Stimulated activated CD8-positive, alpha-beta memory T cell treated with anti-CD3 and anti-CD28 coated beads, Interleukin-4, amount 100 ng/mL, for 24 hours (primary cell): Measurements from ENCODE around the gene MAP4K4.

Source experiments
- DNase-seq: peaks from one replicate; pipeline ENCODE4 v3.0.0-alpha.2; 2020; ENCODE audit warnings: low read depth

Gene MAP4K4

DNA sequence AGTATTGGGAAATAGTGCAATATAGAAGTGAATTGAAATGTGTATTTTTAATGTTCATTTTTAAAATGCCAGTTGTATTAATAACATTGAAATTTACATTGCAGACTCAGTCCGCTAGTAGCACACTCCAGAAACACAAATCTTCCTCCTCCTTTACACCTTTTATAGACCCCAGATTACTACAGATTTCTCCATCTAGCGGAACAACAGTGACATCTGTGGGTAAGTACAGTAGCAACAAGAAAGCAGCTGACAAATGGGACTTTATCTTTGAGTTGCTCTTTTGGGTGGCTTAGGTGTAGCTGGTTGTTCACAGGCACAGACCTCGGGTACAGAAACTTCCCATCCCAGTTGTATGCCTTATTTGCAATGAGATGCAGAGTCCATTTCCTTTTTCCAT lies 176.0 kb downstream of the MAP4K4 start:
- no peak for DNase-seq

GRCh38 chr2:101874069-101874468 lies 176.6 kb downstream of the MAP4K4 start:
- DNase-seq: no peak

- no peak for DNase-seq
Measured at GRCh38 chr2:101879466-101879865, 182.0 kb downstream of the MAP4K4 start.

GRCh38 chr2:101881131-101881530 lies 183.6 kb downstream of the MAP4K4 start:
- DNase-seq: no peak

GRCh38 chr2:101882769-101883307 lies 185.3 kb downstream of the MAP4K4 start:
- DNase-seq: no peak

DNA sequence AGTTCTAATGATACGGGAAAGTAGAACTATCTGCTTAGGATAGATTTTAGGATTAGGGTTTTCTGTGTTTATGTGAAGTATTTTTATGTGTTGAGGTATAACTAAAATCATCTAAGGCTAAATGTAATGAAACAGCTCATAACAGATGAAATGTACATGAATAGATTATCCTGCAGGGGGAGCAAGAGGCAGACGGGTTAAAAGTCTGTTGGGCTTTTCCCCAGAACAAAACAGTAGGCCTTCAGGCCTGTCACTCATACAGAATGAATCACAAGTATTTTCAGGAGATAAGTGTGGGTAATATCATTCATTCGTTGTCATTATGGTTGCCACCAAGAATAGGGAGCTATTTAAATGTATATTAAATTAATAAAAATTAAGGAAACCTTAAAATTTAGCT lies 186.4 kb downstream of the MAP4K4 start:
- no peak for DNase-seq

DNA sequence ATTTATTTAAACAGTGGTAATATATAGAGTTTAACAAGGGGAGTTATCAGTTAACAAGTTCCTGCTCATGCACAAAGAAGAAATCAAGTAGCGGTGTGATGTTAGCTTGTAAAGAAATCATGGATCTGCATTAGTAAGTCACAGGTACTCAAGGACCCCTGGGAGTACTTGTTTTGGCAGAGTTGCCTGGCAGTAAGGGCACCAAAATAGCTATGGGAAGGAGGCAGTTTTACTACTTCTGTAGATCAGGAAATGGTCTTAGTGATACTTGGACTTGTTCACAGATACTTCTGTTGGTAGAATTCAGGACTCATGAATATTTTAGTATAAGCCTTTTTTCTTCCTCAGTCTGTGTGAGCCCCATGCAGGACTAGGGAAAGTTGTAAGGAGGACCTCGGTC lies 186.9 kb downstream of the MAP4K4 start:
- DNase-seq: no peak

- no peak for DNase-seq
Measured at GRCh38 chr2:101887328-101887727, 189.8 kb downstream of the MAP4K4 start.

DNA sequence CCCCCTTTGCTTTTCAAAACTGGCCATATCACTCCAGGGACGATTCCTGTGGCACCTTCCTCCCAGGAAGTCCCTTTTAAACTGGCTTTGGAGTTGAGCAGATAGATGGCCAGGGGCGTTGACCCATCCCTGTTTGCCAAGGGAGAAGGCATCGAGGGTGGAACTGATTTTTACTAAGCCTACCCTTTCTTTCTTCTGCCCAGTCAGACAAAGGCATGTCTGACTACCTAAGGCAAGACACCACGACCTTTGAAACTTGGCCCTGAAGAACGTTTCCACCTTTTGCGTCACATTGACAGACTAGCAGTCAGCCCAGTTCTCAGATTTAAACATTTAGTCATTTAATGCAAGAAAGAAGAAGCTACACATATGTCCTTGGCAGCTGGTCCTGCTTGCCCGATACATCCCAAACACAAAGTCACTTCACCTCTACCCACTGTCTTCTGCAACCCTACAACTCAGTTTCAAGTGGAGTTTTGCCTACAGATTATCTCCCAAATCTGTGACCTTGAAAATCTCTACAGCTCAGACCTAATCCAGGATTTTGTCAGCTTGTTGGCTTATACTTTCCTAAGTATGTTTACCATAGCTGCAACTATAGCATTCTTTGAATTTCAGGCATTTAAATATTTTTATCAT lies 192.1 kb downstream of the MAP4K4 start:
- no peak for DNase-seq

DNA sequence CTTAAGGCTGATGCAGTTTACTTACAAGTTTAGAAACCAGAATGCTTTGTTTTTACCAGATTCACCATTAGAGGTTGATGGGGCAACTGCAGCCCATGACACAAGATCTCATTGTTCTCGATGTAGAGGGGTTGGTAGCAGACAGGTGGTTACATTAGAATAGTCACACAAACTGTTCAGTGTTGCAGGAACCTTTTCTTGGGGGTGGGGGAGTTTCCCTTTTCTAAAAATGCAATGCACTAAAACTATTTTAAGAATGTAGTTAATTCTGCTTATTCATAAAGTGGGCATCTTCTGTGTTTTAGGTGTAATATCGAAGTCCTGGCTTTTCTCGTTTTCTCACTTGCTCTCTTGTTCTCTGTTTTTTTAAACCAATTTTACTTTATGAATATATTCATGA lies 194.9 kb downstream of the MAP4K4 start:
- no peak for DNase-seq

- no peak for DNase-seq
Measured at GRCh38 chr2:101893681-101894381, 196.3 kb downstream of the MAP4K4 start.

- DNase-seq: no peak
Measured at GRCh38 chr2:101895039-101895438, 197.5 kb downstream of the MAP4K4 start.

DNA sequence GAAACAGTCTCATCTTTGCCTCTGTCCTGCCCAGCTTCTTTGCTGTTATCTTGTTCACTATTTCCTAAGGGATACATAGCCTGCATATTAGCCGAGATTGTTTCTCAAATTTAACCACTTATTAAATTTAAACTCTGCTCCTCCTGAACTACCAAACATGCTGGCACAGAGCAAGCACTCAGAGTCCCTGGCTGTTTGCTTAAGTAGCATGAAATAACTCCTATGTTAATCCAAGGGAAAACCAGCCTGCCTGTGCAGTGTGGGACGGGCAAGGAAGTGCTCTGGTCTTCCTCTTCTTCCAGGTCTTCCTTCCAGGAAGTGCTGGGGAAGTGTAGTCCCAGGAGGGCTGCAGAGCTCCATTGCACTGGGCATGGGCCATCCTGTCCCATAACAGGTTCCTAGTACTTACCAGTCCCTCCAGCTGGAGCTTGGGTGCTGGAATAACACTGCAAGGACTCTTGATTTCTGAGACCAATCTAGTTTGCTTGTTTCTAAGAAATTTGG lies 198.4 kb downstream of the MAP4K4 start:
- no peak for DNase-seq

DNA sequence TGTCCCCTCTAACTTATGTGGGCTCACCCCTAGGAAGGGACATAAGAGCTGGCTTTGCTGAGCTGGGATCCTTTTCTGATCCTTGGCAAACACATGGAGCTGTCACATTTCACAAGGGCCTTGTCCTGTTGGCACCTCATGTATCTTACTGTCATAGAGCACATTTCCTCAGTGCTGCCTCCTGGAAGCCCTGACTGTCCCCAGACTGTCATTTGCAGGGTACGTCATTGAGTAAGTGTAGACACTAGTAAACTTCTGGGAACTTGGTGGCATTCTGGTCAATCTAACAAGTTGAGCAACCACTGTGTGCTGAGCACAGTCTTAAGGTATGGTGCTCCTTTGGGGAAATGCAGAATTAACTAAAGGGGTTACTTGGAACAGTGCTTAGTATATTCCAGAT lies 199.8 kb downstream of the MAP4K4 start:
- no peak for DNase-seq

GRCh38 chr2:101899265-101899664 lies 201.8 kb downstream of the MAP4K4 start:
- no peak for DNase-seq

- no peak for DNase-seq
Measured at GRCh38 chr2:101899871-101900270, 202.4 kb downstream of the MAP4K4 start.

GRCh38 chr2:101900375-101900774 lies 202.9 kb downstream of the MAP4K4 start:
- peak; percentile 4 for DNase-seq

- DNase-seq: no peak
Measured at GRCh38 chr2:101901241-101901640, 203.7 kb downstream of the MAP4K4 start.

GRCh38 chr2:101902169-101902568 lies 204.7 kb downstream of the MAP4K4 start:
- DNase-seq: no peak

DNA sequence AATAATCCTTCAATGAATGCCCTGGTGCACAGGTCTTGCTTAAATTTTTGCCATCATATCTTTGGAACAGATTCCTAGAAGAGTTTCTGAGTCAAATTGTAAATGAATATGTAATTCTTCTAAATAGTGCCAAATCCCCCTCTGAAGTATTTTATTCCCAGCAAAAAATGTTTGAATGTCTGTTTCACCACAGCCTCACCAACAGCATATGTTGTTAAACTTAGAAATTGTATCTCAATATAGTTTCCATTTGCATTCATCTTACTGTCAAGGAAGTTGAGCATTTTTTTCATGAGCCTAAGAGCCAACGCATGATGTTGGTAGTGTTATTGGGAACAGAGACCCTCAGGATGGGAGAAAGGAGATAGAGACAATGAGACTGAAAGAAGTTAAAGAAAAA lies 207.4 kb downstream of the MAP4K4 start:
- DNase-seq: no peak

- no peak for DNase-seq
Measured at GRCh38 chr2:101905746-101906336, 208.3 kb downstream of the MAP4K4 start.

GRCh38 chr2:101909760-101910159 lies 212.3 kb downstream of the MAP4K4 start:
- DNase-seq: no peak

GRCh38 chr2:101912545-101912944 lies 215.0 kb downstream of the MAP4K4 start:
- no peak for DNase-seq
